GM10847 (cell line): Measurements from ENCODE around the gene ATP9B.

ENCODE experiments used
- POLR2A ChIP-seq: IDR thresholded peaks from 2 replicates; pipeline ENCODE4 v1.6.1; 2011; ENCODE audit not compliant: insufficient read length; ENCODE audit errors: extremely low read depth

The ATP9B gene

GRCh38 chr18:79375441-79376154 is 306.4 kb downstream of the ATP9B start:
- no peak for TF ChIP-seq POLR2A

- no peak for TF ChIP-seq POLR2A
These were observed 308.1 kb downstream of the ATP9B start for GRCh38 chr18:79377187-79377891.

- TF ChIP-seq POLR2A: no peak
These were observed 309.5 kb downstream of the ATP9B start for GRCh38 chr18:79378536-79379250.

- TF ChIP-seq POLR2A: no peak
These were observed 310.2 kb downstream of the ATP9B start for GRCh38 chr18:79379251-79379905.

GRCh38 chr18:79379931-79380815 is 311.0 kb downstream of the ATP9B start:
- TF ChIP-seq POLR2A: no peak

DNA sequence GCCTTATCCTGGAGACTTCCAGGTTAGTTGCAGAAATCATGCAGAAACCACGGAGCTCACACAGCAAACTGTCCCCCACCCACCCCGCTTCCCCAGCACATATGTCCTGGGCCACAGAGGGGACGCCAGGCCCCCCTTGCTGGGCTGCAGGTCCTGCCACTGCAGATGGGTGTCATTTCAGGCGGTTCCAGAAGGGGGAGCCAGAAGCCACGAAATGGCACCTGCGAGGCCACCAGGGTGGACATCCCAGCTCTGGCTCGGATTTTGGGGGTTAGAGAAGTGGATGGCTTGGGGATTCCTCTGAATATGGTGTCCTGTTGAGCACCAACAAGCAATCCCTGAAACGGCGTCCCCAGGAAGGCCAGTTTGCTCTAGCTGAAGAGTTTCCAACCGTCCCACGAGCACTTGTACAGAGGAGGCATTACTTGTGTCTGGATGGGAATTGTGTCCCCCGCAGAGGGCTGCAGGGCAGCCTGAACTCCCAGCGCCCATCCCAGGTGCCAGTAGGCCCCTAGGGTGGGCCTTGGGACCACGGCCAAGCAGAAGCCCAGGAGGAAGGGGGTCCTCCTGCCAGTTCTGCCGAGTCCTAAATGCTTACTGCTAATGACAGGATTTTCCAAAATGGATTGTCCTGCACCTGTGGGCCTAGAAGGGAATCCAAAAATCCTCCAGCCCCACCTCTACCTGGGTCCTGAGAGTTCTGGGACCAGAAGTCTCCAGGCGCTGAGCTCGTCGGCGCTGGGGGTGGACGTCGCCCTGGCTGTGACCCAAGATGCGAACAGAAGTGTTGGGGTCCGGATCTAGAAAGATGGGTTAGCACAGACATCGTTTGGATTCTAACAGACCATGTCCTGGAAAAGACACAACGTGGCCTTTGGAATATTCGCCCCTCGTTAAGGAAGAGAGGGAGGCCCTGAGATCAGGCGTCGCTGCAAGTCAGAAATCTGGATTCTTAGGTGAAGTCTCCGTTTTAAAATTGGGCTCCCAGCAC is 311.9 kb downstream of the ATP9B start:
- TF ChIP-seq POLR2A: no peak

DNA sequence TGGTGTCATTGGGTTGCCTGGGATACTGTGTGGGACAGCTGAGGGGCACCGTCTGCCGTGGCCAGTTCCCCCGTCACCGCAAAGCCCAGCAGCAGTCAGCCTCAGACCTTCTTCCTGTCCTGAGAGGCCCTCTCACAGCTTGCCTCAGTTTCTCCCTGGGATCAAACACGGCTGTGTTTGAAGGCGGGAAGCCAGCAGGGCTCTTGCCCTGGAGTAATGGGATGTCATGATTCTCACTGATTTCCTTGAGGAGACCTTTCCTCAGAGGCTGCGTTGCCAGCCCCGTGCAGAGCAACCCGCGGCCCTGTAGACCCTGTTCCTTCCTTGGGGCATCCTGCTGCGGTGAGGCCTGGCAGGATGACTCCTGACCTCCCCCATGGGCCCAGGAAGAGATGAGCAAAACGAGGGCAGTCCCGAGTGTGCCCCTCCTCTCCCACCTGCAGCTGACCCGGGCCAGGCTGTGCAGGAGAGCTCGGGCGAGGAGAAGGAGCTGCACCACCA is 312.7 kb downstream of the ATP9B start:
- no peak for TF ChIP-seq POLR2A

DNA sequence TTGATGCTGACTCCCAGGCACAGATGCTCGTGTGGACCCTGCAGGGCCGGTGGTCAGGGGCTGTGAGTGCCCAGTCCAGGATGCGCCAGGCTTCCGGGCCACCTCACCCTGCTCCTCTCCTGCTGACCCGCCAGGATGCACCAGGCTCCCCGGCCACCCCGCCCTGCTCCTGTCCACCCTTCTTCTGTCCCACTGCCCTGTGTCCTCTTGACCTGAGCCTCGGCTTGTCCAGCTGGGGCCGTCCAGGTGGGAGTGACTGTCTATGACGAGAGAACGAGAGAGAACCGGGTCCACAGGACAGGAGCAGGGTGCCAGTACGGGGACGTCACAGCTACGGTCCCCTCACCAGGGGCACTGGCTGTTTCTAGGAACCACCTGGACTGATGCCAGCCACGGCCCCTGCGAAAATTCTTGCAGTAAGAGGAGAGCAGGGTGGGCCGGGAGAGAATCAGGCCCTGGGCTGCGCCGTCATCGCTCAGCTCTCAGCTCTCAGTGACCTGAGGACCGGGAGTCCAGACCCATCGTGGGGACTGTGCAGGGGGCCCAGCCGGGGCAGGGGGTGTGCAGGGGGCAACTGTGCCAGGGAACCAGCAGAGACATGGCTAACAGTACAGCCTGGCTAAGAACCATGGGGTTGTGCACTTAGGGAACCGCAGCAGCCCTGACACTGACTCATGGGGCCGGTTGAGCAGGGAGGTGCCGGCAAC is 313.6 kb downstream of the ATP9B start:
- no peak for TF ChIP-seq POLR2A

DNA sequence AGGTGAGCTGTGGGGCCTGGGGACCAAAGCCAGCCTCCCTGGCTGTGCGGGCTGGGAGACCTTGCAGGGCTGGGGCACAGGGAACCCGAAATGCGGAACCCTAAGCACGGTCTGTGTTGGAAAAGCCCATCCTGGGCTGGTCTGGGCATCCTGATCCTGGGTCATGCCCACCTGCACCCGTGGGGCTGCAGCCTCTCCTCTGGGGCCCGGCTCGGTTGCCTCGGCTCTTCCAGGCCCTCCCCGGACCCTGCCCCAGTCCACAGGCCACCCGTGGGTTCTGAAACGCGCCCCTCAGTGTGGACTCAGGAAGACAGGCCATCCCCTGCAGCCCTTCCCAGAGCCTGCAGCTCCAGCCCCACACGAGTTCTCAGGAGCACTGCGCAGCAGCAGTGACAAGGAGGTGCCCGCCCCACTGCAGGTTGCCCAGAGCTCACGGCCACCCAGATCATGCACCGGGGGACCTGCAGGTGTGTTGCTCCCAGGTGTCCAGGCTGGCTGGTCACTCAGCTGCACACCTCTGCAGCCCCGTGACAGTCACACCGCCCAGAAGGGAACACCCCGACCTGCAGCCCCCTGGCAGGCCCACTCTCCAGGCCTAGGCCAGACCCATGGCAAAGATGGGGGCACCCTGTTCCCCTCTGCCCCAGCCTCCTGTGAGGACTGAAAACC is 314.3 kb downstream of the ATP9B start:
- no peak for TF ChIP-seq POLR2A

DNA sequence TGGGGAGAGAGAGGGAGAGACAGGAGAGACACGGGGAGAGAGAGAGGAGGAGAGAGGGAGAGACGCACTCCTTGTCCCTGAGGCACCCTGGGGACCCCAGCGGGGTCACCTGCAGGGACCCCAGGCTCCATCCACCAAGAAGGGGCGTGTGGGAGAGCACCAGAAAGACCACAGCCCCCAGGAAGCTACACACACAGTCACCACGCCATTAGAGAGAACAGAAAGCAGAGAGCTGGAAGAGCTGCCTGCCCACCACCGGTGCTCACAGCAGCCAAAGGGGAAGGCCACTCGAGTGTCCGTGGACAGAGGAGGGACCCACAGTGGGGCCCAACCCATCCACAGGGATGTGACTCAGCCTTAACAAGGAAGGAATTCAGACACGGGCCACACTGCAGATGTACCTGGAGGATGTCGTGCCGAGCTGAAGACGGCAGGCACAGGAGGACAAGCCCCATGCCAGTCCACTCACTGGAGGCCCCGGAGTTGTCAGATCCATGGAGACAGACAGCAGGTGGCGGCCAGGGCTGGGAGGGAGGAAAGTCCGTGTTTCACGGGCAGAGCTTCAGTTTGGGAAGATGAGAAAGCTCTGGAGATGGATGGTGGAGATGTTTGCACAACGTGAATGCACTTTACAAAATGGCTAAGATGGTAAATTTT is 315.1 kb downstream of the ATP9B start:
- TF ChIP-seq POLR2A: no peak

DNA sequence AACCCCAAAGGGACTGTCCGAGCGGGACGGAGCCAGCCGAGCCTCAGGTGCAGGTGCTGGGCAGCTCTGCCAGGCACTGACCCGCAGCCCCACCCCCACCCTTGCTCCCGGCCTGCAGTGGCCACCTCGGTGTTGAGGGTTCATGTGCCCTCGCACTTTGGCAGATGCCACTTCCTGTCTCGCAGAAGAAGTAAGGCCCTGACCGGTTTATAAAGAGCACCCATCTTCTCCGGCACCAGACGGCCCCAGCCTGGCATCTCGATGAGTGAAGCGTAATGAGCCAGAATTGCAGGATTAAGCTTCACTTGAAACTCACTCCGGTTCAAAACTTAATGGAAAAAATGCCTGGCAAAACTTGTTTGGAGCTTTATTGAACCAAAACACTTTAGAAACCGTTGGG is 315.6 kb downstream of the ATP9B start:
- no peak for TF ChIP-seq POLR2A

DNA sequence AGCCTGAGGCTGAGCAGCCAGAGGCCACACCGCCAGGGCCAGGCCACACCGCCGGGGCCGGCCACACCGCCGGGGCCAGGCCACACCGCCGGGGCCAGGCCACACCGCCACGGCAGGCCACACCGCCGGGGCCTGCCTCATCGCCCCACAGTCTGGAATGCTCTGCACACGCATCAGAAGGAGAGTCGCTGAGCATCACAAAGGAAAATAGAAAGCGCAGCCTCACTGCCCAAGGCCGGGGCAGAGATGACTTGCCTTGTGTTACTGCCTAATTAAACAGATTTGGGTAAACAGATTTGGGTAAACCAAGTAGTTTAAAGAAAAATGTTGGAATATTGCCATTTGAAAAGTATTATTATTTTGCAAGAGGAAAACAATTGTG is 316.1 kb downstream of the ATP9B start:
- no peak for TF ChIP-seq POLR2A
